Measurements from ENCODE around the gene USP21.

The USP21 gene

DNA sequence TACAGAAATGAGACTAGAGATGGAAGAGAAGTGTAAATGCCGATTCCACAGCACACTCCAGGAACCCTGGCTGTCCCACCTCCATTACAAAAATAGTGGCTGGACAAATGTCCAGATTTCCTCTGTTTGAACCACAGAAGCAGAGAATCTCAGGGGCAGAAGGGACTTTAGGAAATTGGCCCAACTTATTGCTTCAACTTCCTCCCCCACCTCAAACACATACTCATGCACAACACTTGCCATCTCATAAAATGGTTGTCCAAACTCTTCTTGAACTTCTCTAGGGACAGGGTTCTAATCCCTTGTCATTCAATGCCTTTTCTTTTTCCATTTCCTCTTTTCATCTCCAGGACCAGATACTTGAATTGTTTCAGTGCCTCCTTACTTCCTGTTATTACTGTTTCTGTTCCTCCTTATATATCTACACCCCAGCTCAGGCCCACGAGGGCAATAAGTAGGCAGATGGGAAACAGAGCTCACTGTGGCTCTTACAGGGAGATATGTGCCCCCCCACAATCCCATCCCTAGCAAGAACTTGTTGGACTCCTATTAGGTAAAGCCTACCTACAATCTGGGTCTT, 26.5 kb downstream of the USP21 start:
- no peaks in the 10 kb centered on the region for H3K79me2 ChIP-seq (ENCODE audit: insufficient read depth, low read length)
- peak overlapping the region; percentile 6 for H3K4me3 ChIP-seq (ENCODE audit: low read depth, low read length, poor library complexity, severe bottlenecking)
- peak overlapping the region; percentile 44 for H3K4me2 ChIP-seq (ENCODE audit: low read length)
- no peaks in the 10 kb centered on the region for H3K27me3 ChIP-seq (ENCODE audit: insufficient read depth, low read length)
- H4K20me1 ChIP-seq (ENCODE audit: insufficient read depth, low read length): no peaks in the 10 kb centered on the region
- H3F3A ChIP-seq (ENCODE audit: insufficient read depth, low read length): 0 out of 2 replicates have a peak, but pooled peaks cover 4% of the 10 kb centered on the region
- H3K36me3 ChIP-seq (ENCODE audit: insufficient read depth, low read length): no peaks in the 10 kb centered on the region
- peak overlapping the region; percentile 11; the same call in 1 of the 2 replicates for H3K9ac ChIP-seq (ENCODE audit: low read length)
- H3K9me3 ChIP-seq (ENCODE audit: low read length): no peaks in the 10 kb centered on the region
- H3K4me1 ChIP-seq (ENCODE audit: insufficient read depth, low read length, severe bottlenecking): peaks cover 40% of the 10 kb centered on the region
- peak overlapping the region; percentile 85 for H3K27ac ChIP-seq (ENCODE audit: low read depth, low read length, poor library complexity, severe bottlenecking)
- H2AFZ ChIP-seq (ENCODE audit: low read length): 0 out of 2 replicates have a peak overlapping the region, but pooled peaks have one; percentile 7
- no peaks in the 10 kb centered on the region for H3K9me2 ChIP-seq (ENCODE audit: low read depth, low read length)
- TF ChIP-seq, protein P1, sequence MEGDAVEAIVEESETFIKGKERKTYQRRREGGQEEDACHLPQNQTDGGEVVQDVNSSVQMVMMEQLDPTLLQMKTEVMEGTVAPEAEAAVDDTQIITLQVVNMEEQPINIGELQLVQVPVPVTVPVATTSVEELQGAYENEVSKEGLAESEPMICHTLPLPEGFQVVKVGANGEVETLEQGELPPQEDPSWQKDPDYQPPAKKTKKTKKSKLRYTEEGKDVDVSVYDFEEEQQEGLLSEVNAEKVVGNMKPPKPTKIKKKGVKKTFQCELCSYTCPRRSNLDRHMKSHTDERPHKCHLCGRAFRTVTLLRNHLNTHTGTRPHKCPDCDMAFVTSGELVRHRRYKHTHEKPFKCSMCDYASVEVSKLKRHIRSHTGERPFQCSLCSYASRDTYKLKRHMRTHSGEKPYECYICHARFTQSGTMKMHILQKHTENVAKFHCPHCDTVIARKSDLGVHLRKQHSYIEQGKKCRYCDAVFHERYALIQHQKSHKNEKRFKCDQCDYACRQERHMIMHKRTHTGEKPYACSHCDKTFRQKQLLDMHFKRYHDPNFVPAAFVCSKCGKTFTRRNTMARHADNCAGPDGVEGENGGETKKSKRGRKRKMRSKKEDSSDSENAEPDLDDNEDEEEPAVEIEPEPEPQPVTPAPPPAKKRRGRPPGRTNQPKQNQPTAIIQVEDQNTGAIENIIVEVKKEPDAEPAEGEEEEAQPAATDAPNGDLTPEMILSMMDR (IDR thresholded peaks at IDR 0.05; ENCODE audit: low read length): no peak

DNA sequence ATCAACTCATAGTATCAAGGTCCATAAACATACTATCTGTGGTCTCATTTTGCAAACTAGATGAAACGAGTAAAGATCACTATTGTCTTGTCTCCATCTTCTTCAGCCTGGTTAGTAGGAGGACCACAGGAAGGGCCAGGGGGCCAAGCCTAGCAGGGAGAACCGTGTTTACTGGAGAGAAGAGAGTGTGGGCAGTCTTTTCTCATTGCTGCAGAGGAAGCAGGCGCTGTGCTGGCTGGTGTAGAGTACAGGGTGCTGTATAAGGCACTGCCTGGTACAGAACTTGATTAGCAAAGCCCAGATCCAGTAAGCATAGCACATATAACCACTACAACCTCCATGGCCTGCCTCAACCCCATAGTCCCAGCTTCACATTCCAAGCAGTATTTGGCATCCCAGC, 28.0 kb downstream of the USP21 start:
- peaks cover 37% of the 10 kb centered on the region for H3K4me1 ChIP-seq (ENCODE audit: insufficient read depth, low read length, severe bottlenecking)
- H3K4me3 ChIP-seq (ENCODE audit: low read depth, low read length, poor library complexity, severe bottlenecking): no peak overlapping the region
- H3K36me3 ChIP-seq (ENCODE audit: insufficient read depth, low read length): no peaks in the 10 kb centered on the region
- H3K27ac ChIP-seq (ENCODE audit: low read depth, low read length, poor library complexity, severe bottlenecking): peak overlapping the region; percentile 85
- no peak overlapping the region for H3K9ac ChIP-seq (ENCODE audit: low read length)
- no peaks in the 10 kb centered on the region for H3K79me2 ChIP-seq (ENCODE audit: insufficient read depth, low read length)
- H3F3A ChIP-seq (ENCODE audit: insufficient read depth, low read length): 0 out of 2 replicates have a peak, but pooled peaks cover 4% of the 10 kb centered on the region
- H3K4me2 ChIP-seq (ENCODE audit: low read length): no peak overlapping the region
- H3K9me3 ChIP-seq (ENCODE audit: low read length): no peaks in the 10 kb centered on the region
- no peak overlapping the region for H2AFZ ChIP-seq (ENCODE audit: low read length)
- H3K27me3 ChIP-seq (ENCODE audit: insufficient read depth, low read length): no peaks in the 10 kb centered on the region
- no peaks in the 10 kb centered on the region for H3K9me2 ChIP-seq (ENCODE audit: low read depth, low read length)
- H4K20me1 ChIP-seq (ENCODE audit: insufficient read depth, low read length): no peaks in the 10 kb centered on the region
- TF ChIP-seq, protein P1 (IDR thresholded peaks at IDR 0.05; ENCODE audit: low read length): no peak
- no peak for TF ChIP-seq EZH2 (IDR thresholded peaks at IDR 0.05; ENCODE audit: borderline replicate concordance, low read length)

DNA sequence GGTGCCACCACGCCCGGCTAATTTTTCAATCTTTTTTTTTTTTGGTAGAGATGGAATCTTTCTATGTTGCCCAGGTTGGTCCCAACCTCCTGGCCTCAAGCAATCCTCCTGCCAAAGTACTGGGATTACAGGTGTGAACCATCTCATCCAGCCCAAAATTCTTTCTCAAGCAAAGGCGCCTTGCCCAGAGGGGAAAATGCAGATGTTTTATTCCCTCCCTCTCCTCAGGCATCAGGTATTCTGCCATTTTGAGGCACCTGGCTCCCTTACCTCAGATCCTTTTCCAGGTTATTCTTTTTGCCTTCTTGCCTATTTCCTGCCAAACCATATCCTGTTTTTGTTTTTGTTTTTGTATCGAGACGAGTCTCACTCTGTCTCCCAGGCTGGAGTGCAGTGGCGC, 29.1 kb downstream of the USP21 start:
- Histone ChIP-seq H3K79me2 (ENCODE audit: insufficient read depth, low read length) (no peaks in the 10 kb centered on the region), H2AFZ (ENCODE audit: low read length) (no peak overlapping the region), H3F3A (ENCODE audit: insufficient read depth, low read length) (0 out of 2 replicates have a peak, but pooled peaks cover 4% of the 10 kb centered on the region), H3K27ac (ENCODE audit: low read depth, low read length, poor library complexity, severe bottlenecking) (no peak overlapping the region), H3K4me1 (ENCODE audit: insufficient read depth, low read length, severe bottlenecking) (peaks cover 35% of the 10 kb centered on the region), H4K20me1 (ENCODE audit: insufficient read depth, low read length) (no peaks in the 10 kb centered on the region), H3K36me3 (ENCODE audit: insufficient read depth, low read length) (no peaks in the 10 kb centered on the region), H3K9me3 (ENCODE audit: low read length) (no peaks in the 10 kb centered on the region), H3K9ac (ENCODE audit: low read length) (no peak overlapping the region), H3K4me3 (ENCODE audit: low read depth, low read length, poor library complexity, severe bottlenecking) (no peak overlapping the region), H3K9me2 (ENCODE audit: low read depth, low read length) (no peaks in the 10 kb centered on the region), H3K27me3 (ENCODE audit: insufficient read depth, low read length) (no peaks in the 10 kb centered on the region), H3K4me2 (ENCODE audit: low read length) (no peak overlapping the region)
- no peak for TF ChIP-seq EZH2 (IDR thresholded peaks at IDR 0.05; ENCODE audit: borderline replicate concordance, low read length)
- TF ChIP-seq, protein P1 (IDR thresholded peaks at IDR 0.05; ENCODE audit: low read length): no peak

Data from OCI-LY1 (cell line).